Spleen (tissue), 11 donors: ENCODE results near the gene SETBP1. TPM values are rescaled to one million over a fixed set of nuclear protein-coding genes. Genes with fewer than 3 reads are reported as not detected.
"Not testable (repeated sequence)": the region's sequence is repeated elsewhere in the genome, so short reads cannot be mapped to it uniquely, and the experiment has no call there.

Experiments
- DNase-seq: peaks from one replicate; pipeline ENCODE4 v3.0.0-alpha.2; 2020
- H3K27ac ChIP-seq, 8 donors: fragments of 200-600 bp; sonication (generic) in 7 of 8; 1 replicate in 4 of 8; 2 replicates in 4 of 8; pipeline versions ENCODE4 v1.5.0 to v1.8.0; 2016 to 2021; ENCODE audit warnings: inconsistent platforms in 4 of 8, mild to moderate bottlenecking in 4 of 8, moderate library complexity in 1 of 8
- H3K27me3 ChIP-seq, 7 donors: fragments of 200-600 bp; sonication (generic) in 6 of 7; replicated peaks in 1 of 7; 1 replicate in 4 of 7; 2 replicates in 3 of 7; pipeline versions ENCODE4 v1.5.0 to v1.8.0; 2016 to 2021; ENCODE audit warnings: inconsistent platforms in 3 of 7, mild to moderate bottlenecking in 1 of 7
- H3K36me3 ChIP-seq, 6 donors: fragments of 200-600 bp; sonication (generic) in 5 of 6; 1 replicate in 4 of 6; 2 replicates in 2 of 6; pipeline versions ENCODE4 v1.5.0 to v1.8.0; 2016 to 2021; ENCODE audit warnings: inconsistent platforms in 2 of 6
- H3K4me1 ChIP-seq, 6 donors: fragments of 200-600 bp; sonication (generic) in 5 of 6; 1 replicate in 3 of 6; 2 replicates in 3 of 6; pipeline versions ENCODE4 v1.5.0 to v1.8.0; 2016 to 2021; ENCODE audit warnings: inconsistent platforms in 3 of 6
- H3K4me3 ChIP-seq, 8 donors: fragments of 200-600 bp; sonication (generic) in 7 of 8; 1 replicate in 4 of 8; 2 replicates in 4 of 8; pipeline versions ENCODE4 v1.5.0 to v1.8.0; 2016 to 2021; ENCODE audit warnings: inconsistent platforms in 4 of 8, mild to moderate bottlenecking in 4 of 8, moderate library complexity in 2 of 8
- H3K9me3 ChIP-seq, 8 donors: fragments of 200-600 bp; sonication (generic) in 7 of 8; 1 replicate in 4 of 8; 2 replicates in 4 of 8; pipeline versions ENCODE4 v1.5.0 to v1.8.0; 2016 to 2021; ENCODE audit warnings: inconsistent platforms in 4 of 8
- CTCF ChIP-seq, 11 experiments: fragments of 200-600 bp in 7 of 11; fragments of 450-650 bp in 4 of 11; sonication (generic) in 4 of 11; IDR thresholded peaks in 8 of 11; conservative IDR thresholded peaks in 3 of 11; 1 replicate in 7 of 11; 2 replicates in 4 of 11; pipeline versions ENCODE4 v1.4.0 to v1.8.0; 2016 to 2021; ENCODE audit warnings: antibody characterized with exemption in 11 of 11, inconsistent platforms in 4 of 11, mild to moderate bottlenecking in 1 of 11
- POLR2A ChIP-seq, 3 donors: fragments of 450-650 bp; IDR thresholded peaks; one replicate each; pipeline ENCODE4 v1.5.1; 2017; ENCODE audit warnings: antibody characterized with exemption in 3 of 3, mild to moderate bottlenecking in 1 of 3
- POLR2AphosphoS5 ChIP-seq, 3 donors: sonication (generic); formaldehyde crosslinking; IDR thresholded peaks; one replicate each; pipeline ENCODE4 v1.5.1; 2017; ENCODE audit warnings: antibody characterized with exemption in 3 of 3
- WGBS, 5 donors: extraction: QIAGEN DNeasy Blood & Tissue Kit in 3 of 5; methylation state at CpG; one replicate each; pipeline versions ENCODE4 v1.1.5 to v1.1.7; 2013 to 2018; 5-methylcytosine and 5-hydroxymethylcytosine counted together
- intact Hi-C: fragments of 100-400 bp; cut with DNase I; formaldehyde crosslinking; loops from one replicate; pipeline ENCODE4 v1.15.0; 2023; ENCODE audit warnings: low total_unique reads
- polyA plus RNA-seq, 3 donors: library from polyadenylated mRNA; stranded (reverse); fragments of 200-250 nt; gene quantifications; one replicate each; pipeline ENCODE4 v1.2.1, GENCODE V29; 2013
- total RNA-seq, 7 donors: library from RNA; depleted of rRNA in 3 of 7; stranded (reverse); fragments of >200 nt in 3 of 7; fragmentation: NEBNext Ultra II Directional in 4 of 7; extraction: Animal tissue kit (Norgen Biotek cat#: 25700) in 4 of 7; gene quantifications; one replicate each; pipeline versions ENCODE4 v1.1.0 to v1.2.1, GENCODE V29; 2016 to 2021
- donor health status: healthy with polysubstance abuse.
- donor health status: DM: no; HTN: no; CAD: no; lungs with moderate emphysema.
- donor health status: DM: no; HTN: no; CAD: no.
- donor health status: Bipolar disorder and iron deficiency.
- donor health status: healthy.
- donor health status: DM: no; HTN: no; CAD: no.
- donor health status: DM: yes; HTN: yes; CAD: no.

SETBP1 gene
- total and polyA plus RNA-seq, 10 donors = 2.0 to 50.7 (median 33.1) TPM

DNA sequence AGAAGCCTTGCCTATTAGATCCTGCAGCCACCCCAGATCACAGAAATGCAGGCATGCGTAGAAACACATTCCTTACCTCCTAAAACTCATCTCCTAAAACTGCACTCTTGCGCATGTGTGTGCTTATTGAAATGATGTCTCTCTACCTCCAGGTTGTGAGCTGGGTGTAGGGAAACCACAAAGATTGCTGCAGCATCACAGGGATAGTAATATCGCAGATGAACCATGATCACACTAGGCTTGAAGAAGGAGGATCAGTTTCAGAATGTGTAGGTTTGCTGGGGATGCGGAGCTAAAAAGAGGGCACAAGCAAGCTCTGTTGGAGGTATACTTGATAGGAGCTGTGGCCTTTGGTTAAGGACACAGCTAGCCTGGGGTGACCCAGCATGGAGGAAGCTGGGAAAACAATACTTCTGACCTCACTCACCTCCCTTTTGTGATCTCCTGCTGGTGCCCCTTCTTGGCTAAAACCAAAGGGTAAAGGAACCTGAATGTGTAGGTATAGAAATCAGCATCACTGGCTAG, 118.8 kb downstream of the SETBP1 start:
- H3K36me3 ChIP-seq = no peaks in the 10 kb centered on the region
- H3K4me1 ChIP-seq = peaks cover 8 to 44% (median 18%) of the 10 kb centered on the region in 6 donors
- TF ChIP-seq POLR2A (IDR thresholded peaks at IDR 0.05) (no peak), POLR2AphosphoS5 (IDR thresholded peaks at IDR 0.05) (no peak), CTCF (IDR thresholded peaks at IDR 0.05 in 8 of 11, conservative IDR thresholded peaks at IDR 0.05 in 3 of 11) (no peak)
- no peaks in the 10 kb centered on the region for H3K27me3 ChIP-seq
- 80 to 89% (median 88%) methylated on average over 4 of the region's 4 CpGs for WGBS, 5 donors
- intact Hi-C loops = no loop called here
- no peak overlapping the region for H3K4me3 ChIP-seq
- peak overlapping the region in 7 of 8 donors; percentile 30 to 83 (median 57) for H3K27ac ChIP-seq
- H3K9me3 ChIP-seq = peaks cover 0 to 4% (median 0%) of the 10 kb centered on the region in 8 donors
- no peak for DNase-seq

DNA sequence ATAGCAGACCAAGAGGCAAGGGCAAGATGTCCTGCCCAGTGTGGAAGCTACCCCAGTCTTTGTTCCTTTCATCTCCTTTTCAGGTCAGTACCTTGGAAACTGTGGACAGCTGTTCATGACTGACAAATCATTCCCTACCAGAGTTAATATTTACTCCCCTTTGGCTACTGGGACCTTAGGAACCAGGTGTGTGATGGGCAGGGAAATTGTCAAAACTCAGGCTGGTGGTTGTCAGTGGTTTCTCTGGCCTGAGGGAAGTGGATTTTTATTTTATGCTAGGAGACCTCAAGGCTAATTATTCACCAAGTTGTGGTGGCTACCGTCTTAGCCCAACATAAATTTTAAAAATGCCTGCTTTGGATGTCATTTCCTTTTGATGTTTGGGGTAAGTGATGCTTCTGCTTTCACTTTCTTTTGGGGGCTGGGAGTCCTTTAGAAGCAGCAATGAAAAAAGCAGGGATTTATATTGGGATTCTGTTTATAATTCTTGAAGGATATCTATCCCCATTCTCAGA, 119.3 kb downstream of the SETBP1 start:
- DNase-seq = no peak
- TF ChIP-seq POLR2AphosphoS5 (IDR thresholded peaks at IDR 0.05) = no peak
- no peak for TF ChIP-seq POLR2A (IDR thresholded peaks at IDR 0.05)
- no peak for TF ChIP-seq CTCF (IDR thresholded peaks at IDR 0.05 in 8 of 11, conservative IDR thresholded peaks at IDR 0.05 in 3 of 11)
- intact Hi-C loops = no loop called here
- Histone ChIP-seq H3K36me3 (no peaks in the 10 kb centered on the region), H3K4me3 (no peak overlapping the region), H3K27ac (peak overlapping the region in 7 of 8 donors; percentile 30 to 83 (median 57)), H3K4me1 (peaks cover 8 to 44% (median 18%) of the 10 kb centered on the region in 6 donors), H3K27me3 (no peaks in the 10 kb centered on the region), H3K9me3 (peaks cover 0 to 4% (median 0%) of the 10 kb centered on the region in 8 donors)
- 4 to 15% (median 10%) methylated on average over 1 of the region's 1 CpG for WGBS, 5 donors

- peaks cover 12 to 51% (median 22%) of the 10 kb centered on the region in 6 donors for H3K4me1 ChIP-seq
- H3K9me3 ChIP-seq, H3K36me3 ChIP-seq, H3K27me3 ChIP-seq, H3K4me3 ChIP-seq, DNase-seq, intact Hi-C loops: not testable (repeated sequence)
- H3K27ac ChIP-seq = peak overlapping the region in 4 of 8 donors; percentile 55 to 83 (median 68)
- whole genome bisulfite sequencing, 5 donors = 96 to 99% (median 98%) methylated on average over 8 of the region's 8 CpGs
Observed at GRCh38 chr18:44800766-44801165, 120.1 kb downstream of the SETBP1 start.

DNA sequence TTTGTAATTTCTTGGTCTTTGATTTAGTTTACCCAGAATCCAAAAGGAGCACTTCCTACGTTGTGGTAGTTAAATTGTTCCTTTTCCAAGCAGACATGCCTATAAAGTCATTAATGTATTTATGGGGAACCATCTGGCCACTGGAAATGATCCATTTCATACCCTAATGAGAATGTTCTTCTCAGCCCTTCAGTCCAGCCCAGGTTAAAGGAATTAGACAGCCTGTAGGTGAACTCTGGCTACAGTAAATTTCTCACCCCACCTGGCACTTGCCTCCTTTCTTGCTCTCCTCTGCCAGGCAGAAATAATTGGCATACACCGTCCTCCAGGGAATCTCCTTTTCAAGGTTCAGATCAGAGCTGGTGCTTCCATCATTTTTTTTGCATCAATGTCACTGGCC, 121.1 kb downstream of the SETBP1 start:
- no peak for DNase-seq
- intact Hi-C loops = no loop called here
- Histone ChIP-seq H3K27ac (no peak overlapping the region), H3K4me3 (no peak overlapping the region), H3K27me3 (no peaks in the 10 kb centered on the region), H3K4me1 (peaks cover 13 to 56% (median 27%) of the 10 kb centered on the region in 6 donors), H3K9me3 (peaks cover 0 to 4% (median 0%) of the 10 kb centered on the region in 8 donors), H3K36me3 (no peaks in the 10 kb centered on the region)
- 90 to 99% (median 92%) methylated on average over 2 of the region's 2 CpGs for WGBS, 5 donors
- no peak for TF ChIP-seq CTCF (IDR thresholded peaks at IDR 0.05 in 8 of 11, conservative IDR thresholded peaks at IDR 0.05 in 3 of 11)
- TF ChIP-seq POLR2A (IDR thresholded peaks at IDR 0.05) = no peak
- no peak for TF ChIP-seq POLR2AphosphoS5 (IDR thresholded peaks at IDR 0.05)
